CD4-positive, CD25-positive, alpha-beta regulatory T cell (primary cell): ENCODE measurements around the gene AGBL1. TPM values are rescaled to one million over a fixed set of nuclear protein-coding genes. Genes with fewer than 3 reads are reported as not detected.

ENCODE experiments used
- ATAC-seq, 2 donors: fragments of 150-1000 bp; cut with Tn5 transposase; one replicate each; pipeline ENCODE4 v1.10.0; 2021; ENCODE audit warnings: low read depth in 2 of 2, moderate number of reproducible peaks in 2 of 2, moderate library complexity in 1 of 2
- DNase-seq, 3 donors: peaks; one replicate each; pipeline versions ENCODE4 v3.0.0 to v3.0.0-alpha.2; 2012 to 2022; ENCODE audit warnings: mixed read lengths in 1 of 3
- H3K27ac ChIP-seq: one replicate; pipeline ENCODE4 v1.7.0; 2013; ENCODE audit warnings: mild to moderate bottlenecking, low read length; ENCODE audit not compliant: insufficient read depth, poor library complexity, severe bottlenecking
- H3K27me3 ChIP-seq: one replicate; pipeline ENCODE4 v1.7.0; 2013; ENCODE audit warnings: low read length; ENCODE audit not compliant: control insufficient read depth, insufficient read depth
- H3K36me3 ChIP-seq: one replicate; pipeline ENCODE4 v1.7.0; 2013; ENCODE audit warnings: mild to moderate bottlenecking, low read length, moderate library complexity; ENCODE audit not compliant: control insufficient read depth, insufficient read depth
- H3K4me1 ChIP-seq: 2 replicates; pipeline ENCODE4 v1.7.0; 2013; ENCODE audit warnings: mild to moderate bottlenecking, low read length; ENCODE audit not compliant: insufficient read depth, control insufficient read depth, poor library complexity, severe bottlenecking
- H3K4me3 ChIP-seq: one replicate; pipeline ENCODE4 v1.7.0; 2013; ENCODE audit warnings: low read depth, mild to moderate bottlenecking, low read length, moderate library complexity
- H3K9me3 ChIP-seq, 2 experiments: 1 replicate in 1 of 2; 2 replicates in 1 of 2; pipeline ENCODE4 v1.7.0; 2013; ENCODE audit warnings: low read length in 2 of 2, mild to moderate bottlenecking in 1 of 2, moderate library complexity in 1 of 2; ENCODE audit not compliant: control insufficient read depth in 2 of 2
- H3K27ac Mint-ChIP-seq, 3 donors: one replicate each; pipeline ENCODE4 v1.8.0; 2020 to 2022; ENCODE audit warnings: mild to moderate bottlenecking in 3 of 3, mixed read lengths in 3 of 3, moderate library complexity in 2 of 3
- H3K27me3 Mint-ChIP-seq: one replicate; pipeline ENCODE4 v1.8.0; 2022; ENCODE audit warnings: mild to moderate bottlenecking, mixed read lengths
- H3K36me3 Mint-ChIP-seq: one replicate; pipeline ENCODE4 v1.8.0; 2020; ENCODE audit warnings: mixed read lengths
- H3K4me1 Mint-ChIP-seq, 4 donors: one replicate each; pipeline ENCODE4 v1.8.0; 2020 to 2022; ENCODE audit warnings: mixed read lengths in 4 of 4, mild to moderate bottlenecking in 1 of 4
- H3K4me3 Mint-ChIP-seq, 4 donors: one replicate each; pipeline ENCODE4 v1.8.0; 2020 to 2022; ENCODE audit warnings: mild to moderate bottlenecking in 4 of 4, mixed read lengths in 4 of 4, moderate library complexity in 3 of 4
- H3K9me3 Mint-ChIP-seq, 7 donors: one replicate each; pipeline ENCODE4 v1.8.0; 2020 to 2022; ENCODE audit warnings: mixed read lengths in 7 of 7, mild to moderate bottlenecking in 3 of 7, moderate library complexity in 2 of 7
- polyA plus RNA-seq, 4 donors: library from polyadenylated mRNA; unstranded; fragments of 300-500 nt; fragmentation: Illumina TruSeq; gene quantifications; one replicate each; pipeline ENCODE4 v1.2.3, GENCODE V29; 2021
- total RNA-seq: library from RNA; stranded (reverse); gene quantifications from one replicate; pipeline ENCODE4 v1.2.3, GENCODE V29; 2022

AGBL1 gene
- total and polyA plus RNA-seq, 5 donors from 2014 or later = not detected

- H3K4me1 ChIP-seq = no peaks in the 10 kb centered on the region
- no peak for DNase-seq
Observed at GRCh38 chr15:86690566-86690965, 610.9 kb downstream of the AGBL1 start.

GRCh38 chr15:86691091-86691663 is 611.5 kb downstream of the AGBL1 start:
- H3K36me3 ChIP-seq = no peaks in the 10 kb centered on the region
- no peaks in the 10 kb centered on the region for H3K4me1 Mint-ChIP-seq
- no peaks in the 10 kb centered on the region for H3K27me3 ChIP-seq
- no peak for ATAC-seq
- no peak overlapping the region for H3K4me3 ChIP-seq
- peak in 1 of 3 donors; percentile 12 for DNase-seq
- H3K4me3 Mint-ChIP-seq = no peak overlapping the region
- H3K4me1 ChIP-seq = no peaks in the 10 kb centered on the region
- H3K27ac Mint-ChIP-seq = no peak overlapping the region
- no peaks in the 10 kb centered on the region for H3K9me3 ChIP-seq
- H3K36me3 Mint-ChIP-seq = no peaks in the 10 kb centered on the region
- no peak overlapping the region for H3K27ac ChIP-seq
- H3K27me3 Mint-ChIP-seq = peaks cover 13% of the 10 kb centered on the region
- H3K9me3 Mint-ChIP-seq = peaks cover 0 to 6% (median 2%) of the 10 kb centered on the region in 7 donors

More at GRCh38 chr15:86690566-86690965, 610.9 kb downstream of the AGBL1 start:
- Histone ChIP-seq H3K36me3 (no peaks in the 10 kb centered on the region), H3K4me3 (no peak overlapping the region), H3K27me3 (no peaks in the 10 kb centered on the region), H3K27ac (no peak overlapping the region), H3K9me3 (no peaks in the 10 kb centered on the region)
- H3K4me1 Mint-ChIP-seq = no peaks in the 10 kb centered on the region
- no peak for ATAC-seq
- H3K27me3 Mint-ChIP-seq = peaks cover 13% of the 10 kb centered on the region
- H3K9me3 Mint-ChIP-seq = peaks cover 0 to 4% (median 2%) of the 10 kb centered on the region in 7 donors
- H3K27ac Mint-ChIP-seq = peak overlapping the region in 1 of 3 donors; percentile 53
- no peaks in the 10 kb centered on the region for H3K36me3 Mint-ChIP-seq
- no peak overlapping the region for H3K4me3 Mint-ChIP-seq

- no peak for DNase-seq
- no peaks in the 10 kb centered on the region for H3K4me1 Mint-ChIP-seq
- peaks cover 0 to 14% (median 3%) of the 10 kb centered on the region in 7 donors for H3K9me3 Mint-ChIP-seq
- peaks cover 16% of the 10 kb centered on the region for H3K27me3 Mint-ChIP-seq
- H3K36me3 ChIP-seq = no peaks in the 10 kb centered on the region
- ATAC-seq = no peak
- H3K4me3 Mint-ChIP-seq = no peak overlapping the region
- H3K4me1 ChIP-seq = no peaks in the 10 kb centered on the region
- H3K9me3 ChIP-seq = no peaks in the 10 kb centered on the region
- peaks cover 2% of the 10 kb centered on the region for H3K27me3 ChIP-seq
- no peaks in the 10 kb centered on the region for H3K36me3 Mint-ChIP-seq
- no peak overlapping the region for H3K4me3 ChIP-seq
- H3K27ac Mint-ChIP-seq = peak overlapping the region in 1 of 3 donors; percentile 11
- H3K27ac ChIP-seq = no peak overlapping the region
Observed at GRCh38 chr15:86700864-86701610, 621.4 kb downstream of the AGBL1 start.

- peaks cover 2% of the 10 kb centered on the region for H3K27me3 ChIP-seq
- no peaks in the 10 kb centered on the region for H3K4me1 ChIP-seq
- H3K36me3 ChIP-seq = no peaks in the 10 kb centered on the region
- H3K27ac Mint-ChIP-seq = no peak overlapping the region
- H3K27me3 Mint-ChIP-seq = peaks cover 16% of the 10 kb centered on the region
- no peak overlapping the region for H3K4me3 Mint-ChIP-seq
- H3K4me1 Mint-ChIP-seq = no peaks in the 10 kb centered on the region
- no peak overlapping the region for H3K4me3 ChIP-seq
- no peak for ATAC-seq
- DNase-seq = no peak
- H3K9me3 ChIP-seq = no peaks in the 10 kb centered on the region
- H3K9me3 Mint-ChIP-seq = peaks cover 0 to 9% (median 3%) of the 10 kb centered on the region in 7 donors
- H3K36me3 Mint-ChIP-seq = no peaks in the 10 kb centered on the region
- H3K27ac ChIP-seq = no peak overlapping the region
Observed at GRCh38 chr15:86701611-86701963, 621.9 kb downstream of the AGBL1 start.

GRCh38 chr15:86706813-86707212 is 627.1 kb downstream of the AGBL1 start:
- H3K36me3 Mint-ChIP-seq = no peaks in the 10 kb centered on the region
- no peak overlapping the region for H3K27ac Mint-ChIP-seq
- Histone ChIP-seq H3K27me3 (no peaks in the 10 kb centered on the region), H3K9me3 (no peaks in the 10 kb centered on the region), H3K27ac (no peak overlapping the region), H3K36me3 (no peaks in the 10 kb centered on the region), H3K4me3 (no peak overlapping the region), H3K4me1 (no peaks in the 10 kb centered on the region)
- no peaks in the 10 kb centered on the region for H3K4me1 Mint-ChIP-seq
- no peak for ATAC-seq
- H3K9me3 Mint-ChIP-seq = peaks cover 0 to 6% (median 0%) of the 10 kb centered on the region in 7 donors
- DNase-seq = no peak
- H3K27me3 Mint-ChIP-seq = peaks cover 10% of the 10 kb centered on the region
- H3K4me3 Mint-ChIP-seq = no peak overlapping the region

GRCh38 chr15:86711476-86711875 is 631.8 kb downstream of the AGBL1 start:
- no peak overlapping the region for H3K4me3 Mint-ChIP-seq
- H3K36me3 ChIP-seq = no peaks in the 10 kb centered on the region
- no peaks in the 10 kb centered on the region for H3K4me1 Mint-ChIP-seq
- H3K27ac Mint-ChIP-seq = no peak overlapping the region
- no peaks in the 10 kb centered on the region for H3K9me3 ChIP-seq
- no peaks in the 10 kb centered on the region for H3K27me3 ChIP-seq
- peaks cover 4% of the 10 kb centered on the region for H3K27me3 Mint-ChIP-seq
- no peaks in the 10 kb centered on the region for H3K4me1 ChIP-seq
- DNase-seq (no peak), ATAC-seq (no peak)
- no peak overlapping the region for H3K27ac ChIP-seq
- no peaks in the 10 kb centered on the region for H3K36me3 Mint-ChIP-seq
- H3K9me3 Mint-ChIP-seq = no peaks in the 10 kb centered on the region
- H3K4me3 ChIP-seq = no peak overlapping the region

- Mint-ChIP-seq H3K27ac (peak overlapping the region in 1 of 3 donors; percentile 7), H3K9me3 (no peaks in the 10 kb centered on the region), H3K27me3 (peaks cover 4% of the 10 kb centered on the region), H3K4me3 (no peak overlapping the region), H3K36me3 (no peaks in the 10 kb centered on the region), H3K4me1 (no peaks in the 10 kb centered on the region)
- Histone ChIP-seq H3K27me3 (no peaks in the 10 kb centered on the region), H3K27ac (no peak overlapping the region), H3K4me3 (no peak overlapping the region), H3K9me3 (no peaks in the 10 kb centered on the region), H3K4me1 (no peaks in the 10 kb centered on the region), H3K36me3 (no peaks in the 10 kb centered on the region)
- DNase-seq (no peak), ATAC-seq (no peak)
Observed at GRCh38 chr15:86714241-86714640, 634.6 kb downstream of the AGBL1 start.

- Mint-ChIP-seq H3K9me3 (peaks cover 0 to 2% (median under 1%) of the 10 kb centered on the region in 7 donors), H3K4me3 (no peak overlapping the region)
Observed at GRCh38 chr15:86725628-86726027, 646.0 kb downstream of the AGBL1 start.

More at GRCh38 chr15:86725628-86726027, 646.0 kb downstream of the AGBL1 start:
- no peaks in the 10 kb centered on the region for H3K27me3 ChIP-seq
- no peaks in the 10 kb centered on the region for H3K36me3 ChIP-seq
- ATAC-seq = no peak
- H3K9me3 ChIP-seq = no peaks in the 10 kb centered on the region
- no peaks in the 10 kb centered on the region for H3K4me1 ChIP-seq
- no peaks in the 10 kb centered on the region for H3K36me3 Mint-ChIP-seq
- H3K27me3 Mint-ChIP-seq = no peaks in the 10 kb centered on the region
- no peak for DNase-seq
- no peaks in the 10 kb centered on the region for H3K4me1 Mint-ChIP-seq
- no peak overlapping the region for H3K27ac Mint-ChIP-seq
- H3K27ac ChIP-seq = no peak overlapping the region
- no peak overlapping the region for H3K4me3 ChIP-seq
